HG03457 (cell line): Measurements from ENCODE around the gene PPTC7.
"Not testable (repeated sequence)": the region's sequence is repeated elsewhere in the genome, so short reads cannot be mapped to it uniquely, and the experiment has no call there.

Experiments used
- ATAC-seq: cut with Tn5 transposase; IDR thresholded peaks from one replicate; pipeline ENCODE4 v1.9.1; 2021; ENCODE audit warnings: moderate number of reproducible peaks; ENCODE audit not compliant: unreplicated experiment

The PPTC7 gene

GRCh38 chr12:110587102-110587501 is 4.0 kb upstream of the PPTC7 start:
- not testable (repeated sequence) for ATAC-seq

GRCh38 chr12:110585231-110585799 is 2.2 kb upstream of the PPTC7 start:
- ATAC-seq = no peak

- ATAC-seq = peak; percentile 43
Observed at GRCh38 chr12:110582276-110583136, 612 bp downstream of the PPTC7 start.

DNA sequence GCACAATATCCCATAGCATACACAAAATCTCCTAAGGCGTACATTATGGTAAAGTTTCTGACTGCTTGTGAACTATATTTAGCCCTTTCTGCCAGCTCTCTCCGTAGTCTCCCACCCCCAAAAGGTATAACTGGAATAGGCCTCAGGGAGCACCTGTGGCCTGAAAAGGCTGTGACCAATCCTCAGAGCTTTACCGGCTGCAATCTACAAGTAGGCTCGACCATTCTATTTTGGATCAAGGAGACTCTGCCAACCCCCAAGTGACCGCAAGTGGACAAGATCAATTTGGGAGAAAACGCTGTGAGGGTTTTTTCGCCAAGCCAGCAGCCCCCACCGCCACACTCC is 1.2 kb downstream of the PPTC7 start:
- ATAC-seq = no peak

- ATAC-seq = no peak
Observed at GRCh38 chr12:110579535-110580253, 3.4 kb downstream of the PPTC7 start.

- ATAC-seq = no peak
Observed at GRCh38 chr12:110578694-110579534, 4.2 kb downstream of the PPTC7 start.

DNA sequence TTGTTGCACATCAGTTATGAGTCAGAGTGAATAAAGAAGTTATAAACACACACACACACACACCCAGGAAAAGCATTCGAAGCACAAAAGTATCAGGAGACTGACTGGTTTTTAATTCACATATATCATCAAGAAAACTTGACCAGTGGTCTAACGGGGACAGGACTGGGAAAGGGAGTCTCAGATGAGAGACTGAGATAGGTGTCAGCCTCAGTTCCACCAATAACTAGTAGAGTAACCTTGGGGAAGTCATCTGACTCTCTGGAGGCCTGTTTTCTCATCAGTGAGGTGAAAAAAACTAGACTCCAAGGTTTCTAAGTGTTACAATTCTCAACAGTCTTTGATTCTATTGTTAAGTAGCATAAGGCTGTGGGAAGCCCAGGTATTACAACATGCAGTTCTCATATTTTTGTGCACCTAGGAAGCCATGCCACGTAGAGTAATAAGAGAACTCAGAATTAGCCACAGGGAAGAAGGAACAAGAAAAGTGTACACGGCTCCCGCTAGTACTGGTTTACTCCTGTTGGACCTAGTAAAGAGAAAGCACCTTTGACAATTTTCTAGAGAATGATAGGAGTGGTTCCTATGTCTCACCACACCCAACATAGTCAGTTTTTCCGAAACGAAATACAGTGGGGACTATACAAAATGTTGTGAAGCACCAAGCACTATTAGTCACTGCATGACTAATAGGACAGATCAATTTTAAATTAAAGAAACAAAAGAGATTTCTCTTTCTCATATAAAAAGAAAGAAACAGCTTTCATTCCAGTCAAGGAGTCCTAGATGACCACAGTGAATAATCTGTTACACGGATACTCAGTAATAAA is 5.0 kb downstream of the PPTC7 start:
- no peak for ATAC-seq

DNA sequence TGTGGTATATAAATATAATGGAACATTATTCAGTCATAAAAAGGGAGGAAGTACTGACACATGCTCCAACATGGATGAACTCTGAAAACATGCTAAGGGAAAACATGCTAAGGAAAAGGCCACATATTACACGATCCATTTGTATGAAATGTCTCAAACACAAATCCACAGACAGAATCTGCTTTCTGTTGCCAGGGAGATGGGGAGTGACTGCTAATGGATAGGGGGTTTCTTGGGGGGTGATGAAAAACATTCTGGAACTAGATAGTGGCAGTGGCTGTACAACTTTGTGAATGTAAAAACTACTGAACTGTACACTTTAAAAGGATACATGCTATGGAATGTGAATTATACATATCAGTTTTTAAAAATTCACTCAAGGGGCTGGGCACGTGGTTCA is 6.6 kb downstream of the PPTC7 start:
- no peak for ATAC-seq

- no peak for ATAC-seq
Observed at GRCh38 chr12:110575326-110575725, 7.8 kb downstream of the PPTC7 start.

GRCh38 chr12:110574717-110575230 is 8.3 kb downstream of the PPTC7 start:
- not testable (repeated sequence) for ATAC-seq

GRCh38 chr12:110574044-110574443 is 9.1 kb downstream of the PPTC7 start:
- no peak for ATAC-seq

- not testable (repeated sequence) for ATAC-seq
Observed at GRCh38 chr12:110570798-110571197, 12.3 kb downstream of the PPTC7 start.

DNA sequence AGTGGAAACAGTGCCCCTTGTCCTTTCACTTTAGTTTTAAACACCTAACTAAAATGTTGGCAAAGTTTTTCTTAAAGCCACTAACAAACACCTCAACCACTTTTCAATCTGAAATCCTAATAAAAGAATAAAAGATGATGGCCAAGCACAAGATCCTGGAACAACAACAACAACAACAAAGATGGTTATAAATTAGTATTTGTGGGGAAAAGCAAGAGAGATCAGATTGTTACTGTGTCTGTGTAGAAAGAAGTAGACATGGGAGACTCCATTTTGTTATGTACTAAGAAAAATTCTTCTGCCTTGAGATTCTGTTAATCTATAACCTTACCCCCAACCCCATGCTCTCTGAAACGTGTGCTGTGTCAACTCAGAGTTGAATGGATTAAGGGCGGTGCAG is 13.3 kb downstream of the PPTC7 start:
- ATAC-seq = not testable (repeated sequence)

DNA sequence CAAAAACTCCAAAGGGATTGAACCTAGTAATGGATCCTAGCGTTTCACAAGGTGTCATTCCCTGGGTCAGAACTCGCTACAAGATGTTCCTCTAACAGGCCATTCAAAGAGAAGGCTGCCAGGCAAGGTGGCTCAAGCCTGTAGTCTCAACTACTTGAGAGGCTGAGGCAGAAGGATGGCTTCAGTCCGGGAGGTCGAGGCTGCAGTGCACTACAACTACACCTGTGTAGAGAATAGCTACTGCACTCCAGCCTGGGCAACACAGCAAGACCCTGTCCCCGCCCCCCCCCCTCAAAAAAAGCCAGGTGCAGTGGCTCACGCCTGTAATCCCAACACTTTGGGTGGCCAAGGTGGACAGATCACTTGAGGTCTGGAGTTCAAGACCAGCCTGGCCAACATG is 14.4 kb downstream of the PPTC7 start:
- no peak for ATAC-seq

DNA sequence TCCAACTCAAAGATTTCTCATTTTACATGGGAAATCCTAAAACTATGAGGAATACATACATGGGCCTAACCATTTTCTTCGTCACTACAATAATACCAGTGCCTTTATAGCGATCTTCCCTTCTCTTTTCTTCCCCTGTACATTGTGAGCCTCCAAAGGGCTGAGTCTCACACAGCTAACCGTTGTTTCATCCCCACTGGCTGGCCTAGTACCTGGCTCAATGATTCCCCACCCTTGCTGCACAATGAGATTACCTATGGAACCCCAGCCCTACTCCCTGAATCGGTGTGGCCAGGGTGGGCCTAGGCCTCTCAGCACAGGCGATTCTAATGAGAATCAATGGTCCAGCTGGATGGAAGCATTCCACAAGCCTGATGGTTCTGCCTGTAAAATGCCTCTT is 16.1 kb downstream of the PPTC7 start:
- ATAC-seq = no peak

- ATAC-seq = no peak
Observed at GRCh38 chr12:110565894-110566871, 16.9 kb downstream of the PPTC7 start.

DNA sequence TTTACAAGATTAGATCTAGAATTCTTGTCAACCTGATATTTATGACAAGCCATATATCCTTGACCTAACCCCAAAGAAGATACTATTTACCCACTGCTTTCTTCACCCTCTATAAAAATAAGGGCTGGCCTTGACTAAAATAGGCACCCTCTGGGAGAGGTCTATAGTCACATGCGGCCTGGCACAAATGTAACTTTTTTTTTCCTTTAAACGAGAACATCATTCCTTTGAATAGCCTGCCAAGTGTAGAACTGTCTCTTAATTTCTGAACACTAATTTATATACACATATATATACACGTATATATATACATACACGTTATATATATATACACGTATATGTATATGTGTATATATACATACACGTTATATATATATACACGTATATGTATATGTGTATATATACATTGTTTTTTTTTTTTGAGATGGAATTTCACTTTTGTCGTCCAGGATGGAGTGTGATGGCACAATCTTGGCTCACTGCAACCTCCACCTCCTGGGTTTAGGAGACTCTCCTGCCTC is 18.6 kb downstream of the PPTC7 start:
- no peak for ATAC-seq

- ATAC-seq = no peak
Observed at GRCh38 chr12:110563702-110564470, 19.2 kb downstream of the PPTC7 start.
